ENCODE data around the gene TBL3.

TBL3 gene

GRCh38 chr16:1984347-1985225 is 12.7 kb downstream of the TBL3 start:
- DNase-seq = no peak

DNA sequence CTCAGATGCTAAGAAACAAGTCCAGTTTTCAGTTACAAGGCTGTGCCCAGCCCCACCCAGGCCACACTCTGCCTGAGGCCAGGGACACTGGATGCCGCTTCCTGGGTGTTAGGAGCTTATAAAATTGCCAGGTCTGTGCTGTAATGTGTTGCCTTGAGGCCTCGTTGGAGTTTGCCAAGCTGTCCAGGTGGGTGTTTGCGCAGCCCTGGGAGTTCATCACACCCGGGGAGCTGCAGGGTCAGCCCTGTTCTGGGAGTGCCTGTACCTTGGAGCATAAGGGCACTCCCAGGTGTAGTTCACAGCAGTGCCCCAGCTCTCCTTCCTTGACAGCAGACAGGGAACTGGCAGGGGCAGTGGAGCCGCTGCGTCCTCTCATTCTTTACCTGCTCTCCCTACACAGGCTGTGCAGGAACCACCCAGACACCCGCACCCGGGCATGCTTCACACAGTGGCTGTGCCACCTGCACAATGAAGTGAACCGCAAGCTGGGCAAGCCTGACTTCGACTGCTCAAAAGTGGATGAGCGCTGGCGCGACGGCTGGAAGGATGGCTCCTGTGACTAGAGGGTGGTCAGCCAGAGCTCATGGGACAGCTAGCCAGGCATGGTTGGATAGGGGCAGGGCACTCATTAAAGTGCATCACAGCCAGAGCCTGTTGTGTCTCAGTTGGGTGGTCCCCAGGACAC is 13.8 kb downstream of the TBL3 start:
- DNase-seq = no peak

DNA sequence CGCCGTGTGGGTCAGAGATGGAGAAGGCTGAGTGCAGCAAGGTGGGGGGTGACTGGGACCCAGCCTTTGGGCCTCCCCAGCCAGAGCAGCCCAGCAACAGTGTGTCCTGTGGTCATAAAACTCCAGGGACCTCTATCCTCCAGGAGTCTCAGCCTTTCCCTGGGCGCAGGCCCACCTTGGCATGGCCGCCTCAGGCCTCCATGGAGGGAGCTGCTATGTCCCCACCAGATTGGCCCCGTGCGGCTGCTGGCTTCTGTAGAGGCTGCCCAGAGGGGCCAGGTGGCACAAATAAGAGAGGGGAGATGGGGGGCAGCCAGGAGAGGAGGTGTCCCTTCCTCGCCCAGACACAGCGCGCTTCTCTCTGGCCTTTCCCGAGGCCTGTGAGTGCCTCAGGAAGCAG is 15.3 kb downstream of the TBL3 start:
- no peak for DNase-seq

DNA sequence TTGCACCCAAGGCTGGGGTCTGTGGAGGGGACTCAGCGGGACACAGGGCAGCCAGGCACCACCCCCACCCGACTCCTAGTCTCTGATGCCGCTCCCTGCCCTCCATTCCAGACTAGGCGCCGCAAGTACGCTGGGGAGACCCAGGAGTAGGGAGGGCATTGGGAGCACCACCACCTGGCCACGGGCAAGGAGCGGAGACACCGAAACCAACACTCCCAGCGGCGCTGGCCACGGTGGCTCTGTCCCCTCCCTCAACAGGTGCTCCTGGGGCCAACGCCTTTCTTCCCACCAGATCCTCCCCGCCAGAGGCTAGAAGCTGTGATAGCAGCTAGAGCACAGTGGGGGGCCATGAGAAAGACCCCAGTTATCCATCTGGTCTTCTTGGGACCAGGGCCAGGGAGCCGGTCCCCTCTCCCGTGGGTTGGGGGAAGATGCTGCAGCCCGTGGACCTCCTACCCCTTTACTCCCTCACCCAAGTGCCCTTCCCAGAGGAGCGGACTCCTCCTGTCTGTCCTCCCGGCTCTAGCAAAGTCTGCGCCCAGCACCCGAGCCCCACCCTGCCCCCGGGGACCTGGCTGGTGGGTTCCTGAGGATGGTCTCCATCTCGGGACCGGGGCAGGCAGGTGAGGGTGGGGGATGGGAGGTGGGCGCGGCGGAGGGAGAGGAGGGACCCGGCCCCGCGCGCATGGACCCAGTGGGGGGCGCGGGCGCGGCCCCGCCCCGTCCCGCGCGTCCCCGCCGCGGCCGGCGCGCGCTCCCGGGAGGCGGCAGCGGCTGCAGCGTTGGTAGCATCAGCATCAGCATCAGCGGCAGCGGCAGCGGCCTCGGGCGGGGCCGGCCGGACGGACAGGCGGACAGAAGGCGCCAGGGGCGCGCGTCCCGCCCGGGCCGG is 17.6 kb downstream of the TBL3 start, which contains the start of gene SYNGR3:
TSS of gene SYNGR3 (plus strand) at position 762 of the 892 bp plus-strand sequence. CDS start 133 bp downstream, outside the sequence.
- peak in 2 of 5 experiments; percentile 6 to 35 for DNase-seq

- no peak for DNase-seq
These were observed 18.2 kb downstream of the TBL3 start for GRCh38 chr16:1990101-1990350.

DNA sequence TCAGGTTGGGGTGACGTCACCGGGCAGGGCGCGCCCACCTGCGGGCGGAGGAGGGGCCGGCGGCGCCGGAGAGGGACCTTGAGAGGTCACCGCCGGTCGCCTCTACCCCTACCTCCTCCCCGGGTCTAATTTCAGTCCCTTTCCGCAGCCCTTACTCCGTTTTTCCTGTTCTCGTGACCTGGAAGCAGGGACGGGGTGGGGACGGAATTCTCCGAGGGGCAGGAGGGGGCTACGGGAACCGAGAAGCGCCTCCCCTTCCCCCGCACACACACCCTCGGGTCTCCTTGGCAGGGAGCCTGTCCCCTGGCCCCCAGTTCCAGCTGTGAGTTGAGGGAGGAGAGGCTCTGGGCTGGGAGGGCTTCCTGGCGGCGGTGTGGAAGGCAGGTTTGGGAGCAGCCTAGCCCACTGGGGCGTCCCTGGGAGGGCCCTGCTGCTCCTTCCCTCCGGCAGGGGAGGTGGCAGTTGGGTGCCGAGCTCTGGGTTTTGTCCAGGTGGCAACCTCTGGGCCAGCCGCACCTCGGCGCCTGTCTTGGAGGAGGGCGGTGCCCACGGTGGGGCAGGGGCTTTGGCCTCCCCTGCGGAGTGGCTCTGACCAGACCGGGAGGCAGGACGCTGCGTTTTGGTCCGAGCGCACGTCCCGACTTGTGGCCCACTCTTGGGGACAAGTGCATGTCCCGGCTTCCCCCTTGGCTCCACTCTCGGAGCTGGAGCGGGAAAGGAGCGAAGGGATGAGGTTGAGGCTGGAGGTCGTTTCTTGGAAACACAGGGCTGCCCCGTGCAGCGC is 18.7 kb downstream of the TBL3 start:
- peak in 2 of 5 experiments; percentile 28 to 46 for DNase-seq

DNA sequence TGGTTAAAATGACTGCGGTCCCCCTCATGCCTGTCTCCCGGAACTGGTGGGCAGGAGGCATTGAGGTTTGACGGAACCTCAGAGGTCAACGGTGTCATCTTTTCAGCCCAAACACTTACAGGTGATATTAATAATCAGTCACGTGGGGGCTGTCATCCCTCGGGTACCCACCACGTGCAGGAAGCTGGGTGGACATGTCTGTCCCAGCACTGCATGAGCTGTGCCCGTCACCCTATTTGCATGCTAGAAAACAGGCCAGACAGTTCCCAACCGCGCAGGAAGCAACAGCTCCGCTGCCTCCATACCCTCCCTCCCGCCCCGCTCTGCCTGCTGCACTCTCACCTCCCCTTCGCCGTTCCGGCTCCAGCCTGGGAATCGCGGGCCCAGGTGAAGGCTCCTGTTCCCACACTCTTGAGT is 19.3 kb downstream of the TBL3 start:
- DNase-seq = peak in 3 of 5 experiments; percentile 25 to 71 (median 61)

DNA sequence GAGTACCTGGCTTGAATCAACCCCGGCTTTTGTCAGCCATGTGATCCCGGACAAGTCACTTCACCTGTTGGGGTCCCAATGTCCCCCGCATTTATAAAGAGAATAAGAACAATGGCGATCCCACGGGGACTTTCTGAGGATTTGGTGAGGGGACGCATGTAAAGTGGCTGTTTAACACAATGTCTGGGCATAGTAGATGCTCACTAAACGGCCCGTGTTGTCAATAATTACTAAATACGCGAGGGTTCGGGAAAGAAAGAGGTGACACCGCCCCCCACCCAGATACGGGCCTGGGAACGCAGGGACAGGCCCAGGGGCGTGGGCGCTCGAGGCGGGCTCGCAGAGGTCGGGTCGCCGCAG is 19.7 kb downstream of the TBL3 start:
- no peak for DNase-seq

- DNase-seq = peak; percentile 90 to 99 (median 97)
These were observed 20.3 kb downstream of the TBL3 start for GRCh38 chr16:1991948-1992703.

- DNase-seq = peak in 1 of 5 experiments; percentile 23
These were observed 21.0 kb downstream of the TBL3 start for GRCh38 chr16:1992704-1993317.

- peak in 1 of 5 experiments; percentile 48 for DNase-seq
These were observed 21.9 kb downstream of the TBL3 start for GRCh38 chr16:1993731-1994131.

DNA sequence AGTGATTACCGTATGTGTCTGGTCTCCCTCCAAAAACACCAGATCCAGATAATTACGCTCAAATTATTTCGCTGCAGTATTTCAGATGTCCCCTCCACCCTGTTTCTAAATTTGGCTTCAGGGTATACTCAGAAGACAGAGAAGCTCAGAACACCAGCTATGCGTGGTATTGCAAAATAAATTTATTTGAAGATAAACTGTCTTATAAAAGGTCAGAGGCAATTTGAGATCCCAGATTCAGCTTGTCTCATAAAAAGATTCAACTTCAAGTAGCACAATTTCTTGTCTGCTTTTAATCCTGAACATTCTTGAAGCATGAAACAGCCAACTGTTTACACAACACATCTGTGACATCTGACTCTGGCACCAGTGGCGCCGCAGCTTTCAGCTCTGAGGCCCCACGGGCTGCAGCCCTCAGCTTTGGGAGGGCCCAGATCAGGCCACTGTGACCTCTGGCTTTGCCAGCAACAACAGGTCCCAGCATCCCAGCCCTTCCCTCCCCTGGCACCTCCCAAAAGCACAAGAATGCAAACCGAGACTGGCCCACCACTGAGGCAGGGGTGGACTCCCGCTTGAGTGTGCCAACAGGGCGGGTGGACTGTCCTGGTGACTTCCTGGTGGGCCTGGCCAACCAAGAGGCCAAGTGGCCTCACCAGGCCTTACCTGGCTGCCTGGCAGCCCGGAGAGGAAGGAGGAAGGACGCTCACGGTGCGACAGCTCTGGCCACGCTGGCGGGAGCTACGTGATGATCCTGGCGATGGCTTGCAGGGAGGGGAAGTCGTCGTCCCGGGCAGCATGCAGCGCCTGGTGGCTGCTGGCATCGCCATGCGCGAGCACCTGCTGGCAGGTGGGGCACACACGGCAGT is 25.9 kb downstream of the TBL3 start:
- no peak for DNase-seq

DNA sequence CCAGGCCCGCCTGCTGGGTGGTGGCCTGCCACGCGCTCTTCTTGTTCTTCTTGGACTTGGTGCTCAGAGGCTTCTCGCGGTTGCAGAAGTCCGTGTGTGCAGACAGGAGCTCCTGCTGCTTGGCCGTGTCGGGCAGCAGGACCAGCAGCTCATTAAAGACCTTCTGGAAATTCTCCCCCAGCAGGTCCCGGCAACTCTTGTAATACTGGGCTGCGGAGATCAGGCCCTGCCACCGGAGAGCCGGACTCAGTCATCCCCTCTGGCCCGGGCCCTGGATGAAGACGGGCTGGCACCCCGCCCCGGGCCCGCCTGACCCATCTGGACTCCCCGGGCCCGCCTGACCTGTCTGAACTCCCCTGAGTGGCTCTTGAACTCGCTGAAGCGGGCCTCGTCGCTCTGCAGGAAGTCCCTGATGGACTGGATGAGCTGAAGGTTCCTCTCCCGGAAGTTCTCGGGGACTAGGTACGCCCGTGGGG is 26.5 kb downstream of the TBL3 start:
- DNase-seq = no peak

GRCh38 chr16:1998852-1999801 is 27.3 kb downstream of the TBL3 start:
- DNase-seq = no peak

- DNase-seq = no peak
These were observed 28.1 kb downstream of the TBL3 start for GRCh38 chr16:1999866-2000514.

- no peak for DNase-seq
These were observed 29.2 kb downstream of the TBL3 start for GRCh38 chr16:2001035-2001434.

DNA sequence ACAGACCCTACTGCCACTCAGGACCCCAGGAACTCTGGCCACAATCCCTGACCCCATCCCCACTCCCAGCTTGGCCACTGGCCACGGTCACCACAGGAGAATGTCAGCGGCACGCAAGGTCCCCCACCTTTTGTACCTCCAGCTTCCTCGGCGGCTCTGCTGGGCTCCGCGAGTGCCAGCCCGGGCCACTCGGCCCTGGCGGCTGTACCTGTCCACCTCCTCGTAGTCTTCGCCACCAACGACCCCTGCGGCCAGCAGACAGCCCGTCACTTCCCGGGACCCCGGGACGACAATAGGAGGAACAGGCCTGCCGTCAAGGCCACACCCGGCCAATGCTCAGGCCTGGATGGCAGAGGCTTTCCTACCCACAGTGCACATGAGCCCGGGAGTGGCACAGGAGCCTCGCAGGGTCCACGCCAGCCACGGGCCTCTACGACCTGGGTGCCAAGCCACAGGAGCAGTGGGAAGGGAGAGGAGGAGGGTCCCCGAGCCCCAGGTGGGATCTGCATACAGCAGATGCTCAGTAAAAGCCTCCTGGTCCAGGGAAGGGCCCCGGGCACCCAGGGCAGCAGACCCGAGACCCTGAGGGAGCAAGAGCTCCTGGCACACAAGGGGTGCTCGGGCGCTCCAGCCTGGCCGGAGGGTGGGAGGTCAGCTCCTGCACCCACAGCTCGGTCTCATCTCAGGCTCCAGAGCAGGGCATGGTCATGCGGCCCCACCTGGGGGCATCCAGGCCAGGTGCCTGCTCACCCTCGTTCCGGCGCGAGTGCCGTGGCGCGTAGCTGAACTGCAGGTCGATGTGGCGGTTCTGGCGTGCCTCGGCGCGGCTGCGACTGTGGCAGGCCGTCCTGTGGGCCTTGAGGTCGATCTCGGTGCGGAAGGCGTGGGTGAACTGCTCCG is 29.9 kb downstream of the TBL3 start:
- no peak for DNase-seq
